GM19023 (cell line): ENCODE results near the gene SOCS1.
"Not testable (repeated sequence)": the region's sequence is repeated elsewhere in the genome, so short reads cannot be mapped to it uniquely, and the experiment has no call there.

Source experiments
- ATAC-seq: cut with Tn5 transposase; IDR thresholded peaks from one replicate; pipeline ENCODE4 v1.9.1; 2021; ENCODE audit warnings: mild to moderate bottlenecking, moderate library complexity; ENCODE audit not compliant: unreplicated experiment

SOCS1 gene

DNA sequence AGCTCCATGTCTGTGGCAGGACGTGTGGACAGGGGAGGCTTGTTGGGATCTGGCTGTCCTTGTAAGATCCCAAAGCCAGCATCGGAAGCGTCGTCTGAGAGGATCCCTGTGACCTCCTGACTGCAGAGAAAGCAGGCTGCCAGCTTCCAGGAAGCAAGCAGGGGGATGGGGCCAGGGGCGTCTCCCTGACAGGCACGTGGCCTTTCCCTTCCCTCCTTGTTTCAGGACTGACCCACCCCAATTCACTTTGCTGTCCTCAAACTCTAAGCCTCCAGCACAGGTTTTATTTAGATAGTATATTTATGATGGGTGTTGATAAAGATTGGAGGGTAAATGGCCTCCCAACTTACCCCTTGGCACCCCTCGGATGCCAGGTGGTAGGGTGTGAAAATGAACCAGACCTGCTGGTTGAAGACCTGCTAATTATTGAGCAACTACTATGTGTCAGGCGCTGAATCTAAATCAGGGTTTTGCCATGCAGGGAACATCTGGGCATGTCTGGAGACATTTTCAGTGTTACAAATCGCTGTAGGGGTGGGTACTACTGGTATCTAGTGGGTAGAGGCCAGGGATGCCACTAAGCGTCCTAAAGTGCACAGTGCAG lies 24.5 kb downstream of the SOCS1 start:
- no peak for ATAC-seq

DNA sequence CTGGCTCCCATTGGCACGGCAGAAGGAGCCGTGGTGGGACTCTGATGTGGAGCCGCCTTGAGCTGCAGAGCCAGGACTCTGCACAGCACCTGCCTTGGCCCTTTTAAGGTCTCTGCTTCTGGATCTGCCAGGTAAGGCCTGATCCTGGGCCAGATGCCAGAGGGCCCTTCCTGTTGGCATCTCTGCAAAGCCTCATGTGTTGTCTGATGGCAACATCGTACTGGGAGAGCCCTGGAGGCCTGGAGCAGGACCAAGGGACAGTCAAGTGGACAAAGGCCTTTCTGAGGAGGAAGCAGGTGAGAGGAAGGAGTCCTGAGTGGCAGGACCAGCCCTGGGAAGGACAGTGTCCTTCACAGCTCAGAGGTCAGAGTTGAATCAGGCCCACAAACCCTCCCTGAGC lies 26.1 kb downstream of the SOCS1 start:
- no peak for ATAC-seq

DNA sequence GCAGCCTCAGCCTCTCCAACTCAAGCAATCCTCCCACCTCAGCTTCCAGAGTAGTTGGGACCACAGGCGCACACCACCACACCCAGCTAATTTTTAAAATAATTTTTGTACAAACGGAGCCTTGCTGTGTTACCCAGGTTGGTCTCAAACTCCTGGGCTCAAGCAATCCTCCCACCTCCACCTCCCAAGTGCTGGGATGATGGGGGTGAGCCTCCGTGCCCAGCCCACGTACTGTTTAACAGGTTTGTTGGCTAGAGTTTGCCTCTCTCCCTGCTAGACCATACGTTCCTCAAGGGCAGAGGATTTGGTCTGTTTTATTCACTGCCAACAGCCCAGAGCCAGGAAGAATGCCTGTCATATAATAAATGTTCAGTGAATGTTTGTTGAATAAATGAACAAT lies 26.6 kb downstream of the SOCS1 start:
- ATAC-seq: no peak

DNA sequence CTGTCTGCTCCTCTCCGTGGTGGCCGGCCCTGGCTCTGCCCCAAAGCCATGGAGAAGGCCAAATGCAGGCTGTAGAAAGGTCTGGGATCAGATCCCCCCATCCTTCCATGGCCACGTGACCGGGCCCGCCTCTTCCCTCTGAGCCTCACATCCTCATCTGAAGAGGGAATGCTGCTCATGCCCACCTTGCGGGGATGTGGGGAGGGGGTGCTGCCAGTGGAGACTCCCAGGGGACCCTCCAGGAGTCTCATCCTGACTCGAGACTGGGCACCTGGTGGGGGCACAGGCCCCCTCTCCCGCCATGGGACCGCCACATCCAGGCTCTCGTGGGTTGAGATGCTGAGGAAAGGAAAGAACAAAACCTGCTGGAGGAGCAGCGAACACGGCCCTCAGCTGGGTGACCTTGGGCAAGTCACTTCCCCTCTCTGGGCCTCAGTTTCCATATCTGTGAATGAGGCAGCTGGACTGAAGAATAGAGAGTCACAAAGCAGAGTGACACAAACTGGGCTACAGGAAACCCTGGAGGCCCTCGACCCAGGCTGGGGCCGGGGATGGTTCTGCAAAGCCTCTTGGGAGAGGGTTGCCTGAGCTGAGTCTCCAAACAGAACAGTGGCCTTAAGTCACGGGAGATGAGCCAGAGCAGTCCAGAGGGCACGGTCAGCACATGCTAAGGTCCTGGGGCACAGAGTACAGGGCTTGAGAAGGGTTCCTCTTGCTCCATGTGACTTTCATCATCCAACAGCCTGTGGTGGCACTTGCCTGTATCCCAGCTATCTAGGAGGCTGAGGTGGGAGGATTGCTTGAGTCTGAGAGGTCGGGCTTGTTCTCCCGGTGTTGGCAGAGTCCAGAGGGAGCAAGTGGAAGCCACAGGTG lies 30.1 kb downstream of the SOCS1 start:
- no peak for ATAC-seq

DNA sequence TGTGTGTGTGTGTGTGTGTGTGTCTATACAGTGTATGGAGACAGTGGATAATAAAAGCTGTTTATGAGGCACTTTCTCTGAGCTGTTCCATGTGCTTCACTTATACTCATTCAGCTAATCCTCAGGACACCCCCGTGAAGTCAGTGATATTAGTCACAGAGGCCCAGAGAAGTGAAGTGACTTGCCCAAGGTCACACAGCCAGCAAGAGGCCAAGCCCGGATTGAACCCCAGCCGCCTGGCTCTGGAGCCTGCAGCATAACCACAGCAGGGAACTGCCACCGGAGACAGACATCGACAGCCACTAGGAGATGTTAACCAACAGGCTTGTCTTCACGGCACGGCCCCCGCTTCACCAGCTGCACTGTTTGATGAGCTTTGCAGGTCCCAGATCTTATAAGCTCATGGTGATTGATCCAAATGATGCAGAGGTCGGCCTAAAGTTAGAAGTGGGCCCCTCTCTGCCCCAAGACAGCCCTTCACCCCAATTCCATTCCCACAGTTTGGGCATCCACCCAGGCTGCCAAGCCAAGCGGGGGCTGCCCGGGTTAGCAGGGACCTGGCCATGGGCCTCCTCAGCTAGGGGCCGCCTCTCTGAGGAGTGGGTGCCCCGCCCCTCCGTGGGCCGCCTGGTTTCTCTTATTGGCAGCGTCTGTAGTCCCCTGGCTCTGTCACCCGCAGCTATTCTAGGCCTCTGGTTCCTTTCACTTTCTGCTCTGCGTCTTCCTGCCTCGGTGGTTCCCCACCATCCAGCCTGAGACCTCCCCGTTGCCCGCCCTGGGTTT lies 30.9 kb downstream of the SOCS1 start:
- peak; percentile 88 for ATAC-seq

DNA sequence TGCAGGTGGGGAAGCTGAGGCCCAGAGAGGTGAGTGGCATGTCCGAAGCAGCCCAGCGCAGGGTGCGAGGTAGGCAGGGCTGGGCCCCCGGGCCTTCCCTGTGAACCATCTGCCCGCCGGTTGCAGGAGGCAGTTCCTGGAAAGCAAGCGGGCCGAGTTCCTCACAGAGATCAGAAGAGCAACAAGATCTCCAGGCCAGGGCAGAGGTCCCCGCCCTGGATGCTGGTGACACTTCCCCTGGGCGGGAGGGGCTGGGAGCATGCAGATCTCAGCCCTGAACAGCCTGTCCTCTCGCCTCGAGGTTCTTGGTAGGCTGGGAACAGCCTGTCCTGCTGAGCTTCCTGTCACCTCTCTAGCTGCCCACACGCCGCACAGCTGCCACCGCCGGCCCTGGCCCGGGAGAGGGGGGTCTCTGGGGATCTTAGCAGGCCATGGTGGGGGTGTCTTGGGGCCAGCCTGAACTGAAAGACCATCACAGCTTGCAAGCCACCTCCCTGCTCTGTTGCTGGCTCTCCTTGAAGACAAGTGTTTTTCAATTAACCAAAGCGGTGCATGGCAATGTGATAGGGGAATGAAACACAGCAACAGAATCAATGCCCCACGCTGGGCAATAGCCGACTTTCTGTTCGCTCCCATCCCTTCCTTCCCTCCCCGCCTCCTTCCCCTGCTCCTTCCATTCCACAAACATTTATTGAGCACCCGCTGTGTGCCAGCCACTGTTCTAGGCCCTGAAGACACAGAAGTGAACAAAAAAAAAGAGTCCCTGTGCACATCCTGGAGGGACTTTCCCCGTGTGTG lies 31.7 kb downstream of the SOCS1 start:
- ATAC-seq: no peak

DNA sequence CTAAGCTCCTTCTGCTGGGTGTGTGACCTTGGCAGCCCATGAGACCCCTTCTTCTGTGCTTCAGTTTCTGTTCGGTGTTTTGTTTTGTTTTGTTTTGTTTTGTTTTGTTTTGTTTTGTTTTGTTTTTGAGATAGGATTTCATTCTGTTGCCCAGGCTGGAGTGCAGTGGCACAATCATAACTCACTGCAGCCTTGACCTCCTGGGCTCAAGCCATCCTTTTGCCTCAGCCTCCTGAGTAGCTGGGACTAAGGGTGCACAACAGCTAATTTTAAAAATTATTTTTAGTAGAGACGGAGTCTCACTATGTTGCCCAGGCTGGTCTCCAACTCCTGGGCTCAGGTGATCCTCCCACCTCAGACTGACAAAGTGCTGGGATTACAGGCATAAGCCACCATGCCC lies 35.5 kb downstream of the SOCS1 start:
- ATAC-seq: not testable (repeated sequence)

DNA sequence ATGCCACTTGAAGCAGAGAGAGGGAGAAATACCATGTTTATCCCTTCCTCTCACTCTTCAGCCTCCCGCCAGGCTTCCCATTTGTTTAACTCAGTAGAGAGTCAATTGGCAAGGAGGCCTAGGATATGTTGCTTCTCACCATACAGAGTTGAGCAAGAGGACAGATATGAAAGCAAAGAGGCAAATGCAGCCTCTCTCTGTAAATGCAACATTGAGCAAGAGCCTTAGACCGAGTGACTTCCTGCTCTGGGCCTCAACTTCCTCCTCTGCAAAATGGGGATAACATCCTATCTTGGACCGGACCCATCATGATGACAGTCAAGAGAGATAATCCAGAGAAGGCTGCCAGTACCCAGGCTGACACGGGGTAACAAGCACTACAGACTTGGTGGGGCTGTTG lies 36.8 kb downstream of the SOCS1 start:
- ATAC-seq: no peak

DNA sequence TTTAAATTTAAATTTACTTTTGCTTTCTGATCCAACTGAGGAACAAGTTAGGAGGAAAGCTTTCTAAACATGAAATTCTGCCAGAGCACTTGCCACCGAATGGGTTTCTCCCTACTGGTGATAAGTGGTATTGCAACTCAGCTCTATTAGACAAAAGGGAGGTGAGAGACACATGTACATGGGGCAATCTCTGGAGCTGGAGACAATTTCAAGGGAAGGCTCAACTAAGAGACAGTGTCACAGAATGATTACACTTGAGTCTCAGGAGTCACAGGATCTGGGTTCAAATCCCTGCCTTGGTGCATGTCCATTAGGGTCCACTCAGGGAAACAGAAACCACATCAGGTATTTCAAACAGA lies 37.4 kb downstream of the SOCS1 start:
- ATAC-seq: no peak

DNA sequence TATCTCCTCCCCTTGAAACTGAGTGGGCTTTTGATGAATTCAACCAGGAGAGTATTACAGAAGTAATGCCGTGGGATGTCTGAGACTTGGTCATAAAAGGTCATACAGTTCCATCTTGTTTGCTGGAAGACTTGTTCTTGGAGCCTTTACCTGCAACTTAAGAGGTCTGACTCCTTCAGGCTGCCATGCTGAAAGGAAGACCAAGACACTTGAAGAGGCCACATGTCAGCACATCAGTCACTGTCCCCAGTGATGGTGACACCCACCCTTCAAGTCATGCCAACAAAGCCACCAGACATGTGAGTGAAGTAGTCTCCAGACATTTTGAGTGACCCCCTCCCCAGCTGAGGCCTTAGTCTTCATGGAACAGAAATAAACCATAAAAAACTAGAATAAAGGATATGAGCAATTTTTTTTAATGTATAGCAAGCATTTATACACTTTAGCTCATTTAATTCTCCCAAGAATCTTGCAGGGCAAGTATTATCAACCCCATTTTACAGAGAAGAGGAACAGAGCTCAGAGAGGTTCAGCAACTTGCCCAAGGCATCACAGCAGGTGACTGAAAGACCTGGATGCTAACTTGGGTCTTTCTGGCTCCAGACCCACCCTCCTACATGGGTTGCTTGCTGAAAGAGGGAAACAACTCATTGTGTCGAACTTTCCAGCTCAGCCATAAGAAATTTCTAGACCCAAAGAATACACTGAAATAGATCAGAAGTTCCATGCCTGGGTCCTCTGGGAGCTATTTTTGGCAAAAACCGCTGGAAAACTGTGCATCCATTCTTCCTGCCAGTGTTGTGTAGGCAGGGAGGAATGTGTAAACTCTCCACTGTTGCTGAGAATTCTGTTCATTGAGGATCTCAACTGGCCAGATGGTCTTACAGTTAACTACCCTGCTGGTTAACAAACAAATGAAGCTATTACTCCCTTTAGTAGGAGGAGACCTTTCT lies 38.1 kb downstream of the SOCS1 start:
- no peak for ATAC-seq

DNA sequence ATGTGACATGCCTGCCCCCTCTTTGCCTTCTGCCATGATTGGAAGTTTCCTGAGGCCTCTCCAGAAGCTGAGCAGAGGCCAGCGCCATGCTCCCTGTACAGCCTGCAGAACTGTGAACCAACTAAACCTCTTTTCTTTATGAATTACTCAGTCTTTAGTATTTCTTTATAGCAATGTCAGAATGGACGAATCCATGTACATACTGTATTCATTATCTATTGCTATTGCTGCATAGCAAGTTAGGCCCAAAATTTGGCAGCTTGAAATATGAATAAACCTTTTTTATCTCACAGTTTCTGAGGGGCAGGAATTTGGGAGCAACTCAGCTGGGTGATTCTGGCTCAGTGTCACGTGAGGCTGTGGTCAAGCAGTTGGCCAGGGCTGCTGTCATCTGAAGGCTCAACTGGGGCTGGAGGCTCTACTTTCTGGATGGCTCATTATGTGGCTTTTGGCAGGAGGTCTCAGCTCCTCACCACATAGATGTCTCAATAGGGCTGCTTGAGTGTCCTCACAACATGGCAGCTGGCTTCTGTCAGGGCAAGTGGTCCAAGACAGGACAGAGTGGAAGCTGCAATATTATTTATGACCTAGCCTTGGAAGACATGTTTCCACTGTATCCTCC lies 40.0 kb downstream of the SOCS1 start:
- no peak for ATAC-seq

DNA sequence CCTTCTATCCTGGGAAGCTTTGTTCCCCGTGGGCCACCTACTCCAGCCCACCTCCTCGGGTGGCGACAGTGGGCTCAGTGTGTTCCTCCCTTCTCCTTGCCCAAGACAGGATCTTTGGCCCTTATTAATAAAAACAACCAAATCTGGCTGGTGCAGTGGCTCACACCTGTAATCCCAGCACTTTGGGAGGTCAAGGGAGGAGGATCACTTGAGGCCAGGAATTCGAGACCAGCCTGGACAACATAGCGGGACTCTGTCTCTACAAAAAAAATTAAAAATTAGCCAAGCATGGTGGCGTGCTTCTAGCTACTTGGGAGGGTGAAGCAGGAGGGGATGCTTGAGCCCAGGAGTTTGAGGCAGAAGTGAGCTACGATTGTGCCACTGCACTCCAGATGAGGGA lies 42.2 kb downstream of the SOCS1 start:
- ATAC-seq: no peak

DNA sequence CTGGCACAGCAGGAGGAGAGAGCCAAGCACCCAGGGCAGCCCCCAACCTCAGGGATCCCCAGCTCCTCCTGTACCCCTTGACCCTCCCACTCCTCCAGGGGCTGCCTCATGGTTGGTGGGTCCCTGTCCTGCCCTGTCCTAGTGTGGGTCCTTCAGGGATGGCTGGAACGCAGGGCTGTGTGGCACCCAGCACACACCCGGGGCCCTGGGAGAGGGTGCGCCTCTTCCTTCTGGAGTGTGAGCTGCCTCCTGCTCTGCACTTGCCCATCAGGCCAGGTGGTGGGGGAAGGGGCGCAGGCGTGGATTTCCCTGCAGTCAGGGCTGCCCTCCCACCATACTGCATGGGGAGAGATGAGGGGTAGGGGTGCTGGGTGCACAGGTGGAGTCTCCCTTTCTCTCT lies 42.6 kb downstream of the SOCS1 start:
- no peak for ATAC-seq

DNA sequence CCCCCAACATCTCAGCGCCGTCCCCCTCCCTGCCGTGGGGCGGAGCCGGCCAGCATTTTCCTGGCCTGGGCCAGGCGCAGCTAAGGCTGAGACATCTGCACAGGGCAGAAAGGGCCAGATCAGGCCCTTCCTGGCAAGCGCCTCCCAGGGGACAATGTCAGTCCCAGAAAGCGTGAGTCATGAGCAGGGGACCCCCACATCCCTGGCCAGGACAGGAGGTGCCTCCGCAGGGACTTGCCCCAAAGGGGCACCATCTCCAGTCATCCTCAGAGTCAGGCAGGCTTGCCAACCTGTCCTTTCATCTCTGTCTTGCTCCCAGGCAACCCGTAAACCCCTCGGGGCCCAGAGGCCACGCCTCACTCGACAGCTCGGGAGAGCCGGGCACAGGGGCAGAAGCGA lies 43.2 kb downstream of the SOCS1 start:
- no peak for ATAC-seq

DNA sequence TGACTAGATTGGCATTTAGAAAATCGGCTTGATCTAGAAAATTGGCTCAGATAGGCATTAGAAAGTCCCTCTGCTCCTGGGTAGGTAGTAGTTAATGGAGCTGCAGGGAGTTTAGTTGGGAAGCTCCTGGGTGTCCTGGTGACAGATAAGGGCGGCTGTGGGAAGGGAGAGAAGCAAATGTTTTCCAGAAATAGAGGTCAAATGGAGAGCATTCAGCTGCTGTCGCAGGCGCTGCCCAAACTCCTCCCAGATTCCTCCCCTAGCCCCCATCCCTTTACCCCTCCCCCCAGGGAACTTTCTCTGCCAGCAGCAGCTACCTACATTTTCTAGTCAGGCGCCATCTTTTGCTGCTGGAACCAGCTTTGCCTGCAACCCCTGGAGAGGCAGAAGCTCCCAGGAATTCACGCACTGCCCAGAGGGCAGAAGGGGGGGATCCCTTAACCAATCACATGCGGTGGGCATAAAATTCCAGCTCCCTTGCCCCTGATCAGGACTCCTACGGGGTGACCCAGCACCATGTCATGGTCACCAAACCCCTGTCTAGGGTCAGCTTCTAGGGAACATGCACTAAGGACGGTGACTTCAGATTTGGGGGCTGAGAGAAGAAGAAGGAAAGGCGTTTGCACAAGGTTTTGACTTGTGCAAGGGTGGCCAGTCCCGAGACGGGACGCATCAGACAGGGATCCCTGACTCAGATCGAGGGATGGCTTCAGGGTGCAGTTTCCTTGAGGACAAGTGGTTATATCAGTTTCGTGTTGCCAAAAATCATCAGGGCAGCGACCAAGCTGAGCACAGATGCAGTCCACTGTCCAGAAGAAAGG lies 43.8 kb downstream of the SOCS1 start:
- no peak for ATAC-seq

DNA sequence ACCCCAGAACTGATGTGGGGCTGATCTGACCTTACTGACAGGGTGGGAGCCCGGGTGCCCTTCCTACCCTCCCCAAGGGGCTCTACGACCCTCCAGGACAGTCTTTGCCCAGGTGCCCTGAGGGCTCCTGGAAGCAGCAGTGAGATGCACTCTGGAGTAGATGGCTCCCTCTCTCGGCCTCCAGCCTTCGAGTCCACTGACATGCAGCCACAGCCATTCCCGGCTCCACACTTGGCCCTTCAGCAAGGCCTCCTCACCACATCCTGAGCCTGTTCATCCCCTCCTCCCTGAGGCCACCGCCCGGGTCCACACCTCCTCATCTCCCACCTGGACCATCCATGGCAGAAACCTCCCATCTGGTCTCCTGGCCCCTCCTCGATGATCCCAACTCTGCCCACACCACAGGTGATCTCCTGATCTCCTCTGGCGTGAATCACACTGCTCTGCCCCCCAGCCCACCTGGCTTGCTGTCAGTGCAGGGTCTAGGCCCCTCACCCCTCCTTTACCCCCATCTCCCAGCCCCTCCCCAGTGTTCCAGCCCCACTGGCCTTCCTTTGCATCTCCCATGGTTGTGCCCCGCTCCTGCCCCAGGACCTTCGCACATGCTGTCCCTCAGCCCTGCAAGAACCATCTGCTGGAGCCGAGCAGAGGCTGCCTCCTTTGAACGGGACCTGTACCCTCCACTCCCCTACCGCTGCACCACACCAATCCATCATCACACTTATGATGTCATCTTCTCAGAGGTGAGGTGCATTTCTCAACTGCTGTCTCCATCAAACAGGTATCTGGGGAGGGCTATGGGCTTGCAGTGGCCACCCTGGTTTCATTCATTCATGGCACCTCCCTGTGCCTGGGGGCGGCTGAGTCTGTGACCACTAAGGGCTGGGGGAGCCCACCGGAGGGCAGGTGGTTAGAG lies 44.7 kb downstream of the SOCS1 start:
- no peak for ATAC-seq

DNA sequence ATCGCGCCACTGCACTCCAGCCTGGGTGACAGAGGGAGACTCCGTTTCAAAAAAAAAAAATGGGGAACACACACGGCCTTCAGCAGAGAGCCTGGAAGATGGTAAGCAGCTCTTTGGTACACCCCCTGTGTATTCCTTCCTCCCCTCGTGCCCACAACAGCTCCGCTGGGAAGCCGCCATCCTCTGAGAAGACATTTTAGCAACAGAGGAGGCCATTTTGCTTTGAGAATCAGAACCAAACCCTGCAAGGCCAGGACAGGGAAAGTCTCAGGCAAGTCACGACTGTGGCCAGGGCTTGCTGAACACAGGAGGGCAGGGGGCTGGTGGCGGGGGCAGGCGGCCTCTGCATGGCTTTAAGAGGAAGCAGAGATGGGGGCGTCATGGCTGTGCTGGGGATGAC lies 45.7 kb downstream of the SOCS1 start:
- no peak for ATAC-seq
